Hepatic stellate cell (primary cell): ENCODE measurements around the gene XG.
"Not testable (repeated sequence)": the region's sequence is repeated elsewhere in the genome, so short reads cannot be mapped to it uniquely, and the experiment has no call there.

Experiments
- DNase-seq: peaks from one replicate; pipeline ENCODE4 v3.0.0; 2011; ENCODE audit warnings: low spot score

The XG gene

DNA sequence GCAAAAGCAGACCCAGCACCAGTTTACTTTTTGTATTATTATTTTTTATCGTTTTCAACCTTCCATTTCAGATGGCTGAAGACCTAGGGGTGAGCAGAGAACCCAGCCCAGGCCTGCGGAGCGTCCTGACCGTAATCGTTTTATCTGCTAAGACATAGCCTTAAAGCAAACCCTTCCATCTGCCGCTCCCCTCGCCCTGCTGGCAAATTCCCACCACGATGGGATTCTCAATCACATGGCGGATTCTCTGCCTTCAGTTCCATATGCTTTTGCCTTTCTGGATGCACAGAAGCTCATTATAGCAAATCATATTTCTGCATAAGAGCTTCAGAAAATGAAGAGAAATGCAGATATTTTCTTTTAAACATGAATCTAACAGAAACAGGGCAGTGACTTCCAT, 18.6 kb upstream of the XG start:
- no peak for DNase-seq

DNA sequence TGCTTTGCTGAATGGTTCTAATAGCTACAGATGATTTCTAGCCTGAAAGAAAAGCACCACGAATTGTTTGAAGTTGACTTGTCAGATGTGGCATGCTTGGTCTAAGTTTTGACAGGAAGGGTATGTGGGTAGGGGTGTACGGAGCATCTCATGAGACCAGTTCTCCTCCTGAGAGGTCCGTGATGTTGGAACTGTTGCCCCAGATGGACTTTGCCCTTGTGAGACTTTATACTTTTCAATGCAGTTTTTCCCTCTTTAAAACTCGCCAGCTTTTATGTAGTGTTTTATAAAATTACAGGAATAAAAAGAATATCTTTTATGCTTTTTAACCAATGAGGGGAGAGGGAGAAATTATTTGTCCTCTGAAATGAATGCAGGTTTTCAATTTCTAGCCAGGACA, 16.6 kb upstream of the XG start:
- DNase-seq, result no peak

DNA sequence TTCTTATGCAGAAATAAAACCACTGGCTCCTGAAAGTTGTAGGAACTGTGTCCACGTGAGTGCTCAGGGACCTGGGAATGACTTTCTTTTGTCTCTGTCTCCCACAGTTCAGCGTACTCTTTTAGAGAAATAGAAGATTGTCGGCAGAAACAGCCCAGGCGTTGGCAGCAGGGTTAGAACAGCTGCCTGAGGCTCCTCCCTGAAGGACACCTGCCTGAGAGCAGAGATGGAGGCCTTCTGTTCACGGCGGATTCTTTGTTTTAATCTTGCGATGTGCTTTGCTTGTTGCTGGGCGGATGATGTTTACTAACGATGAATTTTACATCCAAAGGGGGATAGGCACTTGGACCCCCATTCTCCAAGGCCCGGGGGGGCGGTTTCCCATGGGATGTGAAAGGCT, 11.2 kb upstream of the XG start:
- DNase-seq, result no peak

DNA sequence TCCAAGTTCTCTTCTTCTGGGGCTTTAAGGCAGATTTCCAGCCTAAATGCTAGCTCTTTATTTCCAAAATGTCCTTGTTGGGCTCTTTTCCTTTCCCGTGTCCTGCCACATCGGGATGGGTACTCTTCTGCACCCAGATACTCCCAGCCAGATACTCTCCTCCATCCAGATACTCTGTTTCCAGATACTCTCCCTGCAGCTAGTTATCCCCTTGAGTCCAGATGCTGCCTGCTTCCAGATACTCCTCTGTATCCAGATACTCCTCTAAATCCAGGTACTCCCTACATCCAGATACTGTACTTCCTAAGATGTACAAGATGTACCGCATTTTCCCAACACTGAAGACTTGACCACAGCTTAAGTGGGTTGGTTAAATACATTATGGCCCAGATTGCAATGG, 10.5 kb upstream of the XG start:
- no peak for DNase-seq

DNA sequence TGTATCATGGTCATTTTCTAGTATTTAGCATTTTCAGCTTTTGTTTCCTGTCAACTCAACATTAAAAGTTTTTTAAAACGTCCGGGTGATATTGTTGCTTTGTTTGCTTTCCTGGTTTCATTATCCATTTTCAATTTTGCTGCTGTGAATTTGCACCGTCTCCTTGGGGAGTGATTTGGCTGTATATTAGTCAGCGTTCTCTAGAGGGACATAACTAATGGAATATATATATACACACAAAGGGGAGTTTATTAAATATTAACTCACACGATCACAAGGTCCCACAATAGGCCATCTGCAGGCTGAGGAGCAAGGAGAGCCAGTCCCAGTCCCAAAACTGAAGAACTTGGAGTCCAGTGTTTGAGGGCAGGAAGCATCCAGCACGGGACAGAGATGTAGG, 5.6 kb upstream of the XG start:
- not testable (repeated sequence) for DNase-seq

DNA sequence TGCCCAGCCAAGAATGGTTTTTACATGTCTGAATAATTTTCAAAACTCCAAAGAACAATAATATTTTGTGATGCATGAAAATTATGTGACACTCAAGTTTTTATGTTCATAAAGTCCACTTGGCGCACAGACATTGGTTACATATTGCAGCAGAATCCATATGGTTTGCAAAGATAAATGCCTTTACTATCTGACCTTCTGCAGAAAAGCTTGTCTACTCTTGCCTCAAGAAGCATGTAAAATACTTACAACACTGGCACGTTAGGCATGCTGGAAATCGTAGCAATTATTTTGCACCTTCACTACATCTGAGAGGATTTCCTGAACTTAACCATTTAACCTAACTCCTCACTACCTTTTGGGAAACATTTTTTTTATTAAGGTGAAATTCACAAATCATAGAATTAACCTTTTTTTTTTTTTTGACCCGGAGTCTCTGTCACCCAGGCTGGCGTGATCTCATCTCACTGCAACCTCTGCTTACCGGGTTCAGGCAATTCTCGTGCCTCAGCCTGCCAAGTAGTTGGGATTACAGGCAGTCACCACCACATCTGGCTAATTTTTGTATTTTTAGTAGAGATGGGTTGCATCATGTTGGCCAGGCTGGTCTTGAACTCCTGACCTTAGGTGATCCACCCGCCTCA, 3.5 kb upstream of the XG start:
- no peak for DNase-seq

DNA sequence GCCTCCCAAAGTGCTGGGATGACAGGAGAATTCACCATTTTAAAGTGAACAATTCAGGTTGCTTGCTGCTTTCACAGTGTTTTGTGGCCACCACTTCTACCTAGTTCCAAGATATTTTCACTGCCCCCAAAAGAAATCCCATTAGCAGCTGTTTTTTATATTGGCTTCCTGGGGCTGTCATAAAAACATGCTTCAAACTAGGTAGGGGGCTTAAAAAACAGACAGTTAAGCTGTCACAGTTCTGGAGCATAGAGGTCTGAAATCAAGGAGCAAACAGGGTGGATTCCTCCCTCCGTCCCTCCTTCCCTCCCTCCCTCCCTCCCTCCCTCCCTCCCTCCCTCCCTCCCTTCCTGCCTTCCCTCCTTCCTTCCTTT, 3.0 kb upstream of the XG start:
- no peak for DNase-seq

DNA sequence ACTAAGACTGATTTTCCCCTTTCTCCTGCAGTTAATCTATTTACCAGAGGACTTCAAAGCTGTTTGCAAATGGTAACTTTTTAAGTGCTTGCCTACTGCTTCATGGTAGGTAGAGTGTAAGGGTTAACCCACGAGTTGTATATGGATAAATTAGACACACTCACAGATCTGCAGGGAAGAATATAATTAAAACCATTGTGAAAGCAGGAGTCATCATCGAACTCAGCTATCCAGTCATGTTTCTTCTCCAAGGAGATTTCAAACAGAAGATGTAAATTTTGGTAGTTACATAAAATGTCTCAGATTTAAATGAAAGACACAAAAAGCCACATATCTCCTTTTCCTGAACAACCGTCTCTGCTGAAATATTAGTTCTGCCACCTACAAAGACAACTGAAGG, 549 bp upstream of the XG start:
- no peak for DNase-seq

DNA sequence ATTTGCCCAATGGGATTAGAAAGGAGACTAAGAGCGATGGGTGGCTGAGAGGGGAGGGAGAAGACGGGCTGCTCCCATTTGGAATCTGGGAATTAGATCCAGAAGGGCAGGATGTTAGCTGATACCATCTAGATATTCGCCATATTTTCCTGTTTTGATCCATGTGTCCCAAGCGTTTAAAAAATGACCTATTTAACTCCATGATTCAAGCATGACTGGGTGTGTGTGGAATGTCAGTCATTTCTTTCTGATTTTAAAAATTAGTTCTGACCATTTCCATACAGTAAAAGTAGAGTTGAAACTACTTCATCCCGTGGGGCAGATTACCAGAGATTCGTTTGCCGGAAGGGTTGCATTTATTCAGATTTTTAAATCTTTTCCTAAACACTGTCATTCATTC, 601 bp downstream of the XG start:
- DNase-seq, result not testable (repeated sequence)

DNA sequence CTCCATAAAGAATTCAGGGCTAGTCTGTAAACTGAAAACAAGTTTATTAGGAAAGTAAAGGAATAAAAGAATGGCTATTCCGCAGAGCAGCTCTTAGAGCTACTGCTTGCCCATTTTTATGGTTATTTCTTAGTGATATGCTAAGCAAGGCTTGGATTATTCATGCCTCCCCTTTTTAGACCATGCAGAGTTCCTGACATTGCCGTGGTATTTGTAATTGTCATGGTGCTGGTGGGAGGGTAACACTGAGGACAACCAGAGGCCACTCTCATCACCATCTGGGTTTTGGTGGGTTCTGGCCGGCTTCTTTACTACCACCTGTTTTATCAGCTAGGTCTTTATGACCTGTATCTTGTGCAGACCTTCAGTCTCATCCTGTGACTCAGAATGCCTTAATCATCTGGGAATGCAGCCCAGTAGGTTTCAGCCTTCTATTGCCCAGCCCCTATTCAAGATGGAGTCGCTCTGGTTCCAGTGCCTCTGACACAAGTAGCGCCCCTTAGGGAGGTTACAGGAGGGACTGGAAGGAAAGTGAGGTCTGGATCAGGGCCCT, 3.4 kb downstream of the XG start:
- DNase-seq, result not testable (repeated sequence)

DNA sequence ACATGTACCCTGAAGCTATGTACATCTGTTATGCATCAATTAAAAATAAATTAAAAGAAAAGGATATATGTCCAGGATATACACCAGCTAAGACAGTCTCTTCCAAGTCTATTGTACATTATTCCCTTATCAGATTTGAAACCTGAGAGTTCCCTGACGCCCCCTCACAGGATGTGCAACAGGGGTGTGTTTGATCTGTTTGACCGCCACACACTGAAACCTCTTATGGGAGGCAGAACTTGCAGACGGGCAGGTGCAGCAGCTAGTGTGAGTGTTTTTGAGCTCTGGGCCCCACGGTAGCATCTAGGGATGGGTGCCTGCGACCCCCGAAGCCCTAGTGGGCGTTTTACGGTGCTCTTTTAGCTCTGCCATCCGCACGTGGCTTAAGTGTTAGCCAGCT, 4.7 kb downstream of the XG start:
- DNase-seq, result no peak

DNA sequence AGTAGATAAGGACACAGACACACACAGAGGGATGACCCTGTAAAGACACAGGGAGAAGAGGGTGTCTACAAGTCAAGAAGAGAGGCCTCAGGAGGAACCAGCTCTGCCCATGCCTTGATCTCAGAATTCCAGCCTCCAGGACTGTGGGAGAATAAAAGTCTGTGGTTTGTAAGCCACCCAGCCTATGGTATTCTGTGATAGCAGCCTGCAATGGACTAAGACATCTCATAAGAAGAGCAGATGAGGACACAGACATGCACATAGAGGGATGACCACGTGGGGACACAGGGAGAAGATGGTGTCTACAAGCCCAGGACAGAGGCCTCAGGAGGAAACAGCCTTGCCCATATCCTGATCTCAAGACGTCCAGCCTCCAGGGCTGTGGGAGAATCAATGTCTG, 9.4 kb downstream of the XG start:
- DNase-seq, result no peak

DNA sequence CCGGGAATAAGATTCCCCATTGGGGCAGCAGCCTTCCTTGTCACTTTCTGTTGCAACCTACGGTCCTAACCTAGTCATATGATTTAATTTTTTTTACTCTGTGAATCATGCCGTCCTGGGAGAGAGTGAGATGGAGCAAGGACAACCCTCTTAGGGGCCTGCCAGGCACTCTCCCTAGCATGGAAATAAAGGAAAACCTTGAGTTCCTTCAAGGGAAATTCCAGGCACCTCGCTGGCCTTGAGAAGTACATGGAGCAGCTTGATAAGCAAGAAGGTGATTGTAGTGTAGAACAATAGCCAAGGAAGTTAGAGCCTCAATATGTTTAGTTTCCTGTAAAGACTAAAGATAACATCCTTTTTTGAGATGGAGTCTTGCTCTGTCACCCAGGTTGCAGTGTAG, 10.8 kb downstream of the XG start:
- not testable (repeated sequence) for DNase-seq

DNA sequence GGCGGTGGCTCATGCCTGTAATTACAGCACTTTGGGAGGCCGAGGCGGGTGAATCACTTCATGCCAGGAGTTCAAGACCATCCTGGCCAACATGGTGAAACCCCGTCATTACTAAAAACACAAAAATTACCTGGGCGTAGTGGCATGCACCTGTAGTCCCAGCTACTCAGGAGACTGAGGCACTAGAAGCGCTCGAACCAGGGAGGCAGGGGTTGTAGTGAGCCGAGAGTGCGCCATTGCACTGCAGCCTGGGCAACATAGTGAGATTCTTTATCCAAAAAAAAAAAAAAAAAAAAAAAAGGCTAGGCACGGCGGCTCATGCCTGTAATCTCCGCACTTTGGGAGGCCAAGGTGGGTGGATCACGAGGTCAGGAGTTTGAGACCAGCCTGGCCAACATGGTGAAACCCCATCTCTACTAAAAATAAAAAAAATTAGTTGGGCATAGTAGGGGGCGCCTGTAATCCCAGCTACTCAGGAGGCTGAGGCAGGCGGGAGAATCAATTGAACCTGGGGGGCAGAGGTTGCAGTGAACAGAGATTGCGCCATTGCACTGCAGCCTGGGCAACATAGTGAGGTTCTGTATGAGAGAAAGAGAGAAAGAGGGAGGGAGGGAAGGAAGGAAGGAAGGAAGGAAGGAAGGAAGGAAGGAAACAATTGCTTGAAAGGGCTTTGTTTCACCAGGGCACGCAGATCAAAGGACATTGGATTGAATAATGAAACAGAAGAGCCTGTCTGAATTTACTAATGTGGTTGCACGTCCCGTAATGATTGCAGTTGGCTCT, 13.1 kb downstream of the XG start:
- DNase-seq, result not testable (repeated sequence)

DNA sequence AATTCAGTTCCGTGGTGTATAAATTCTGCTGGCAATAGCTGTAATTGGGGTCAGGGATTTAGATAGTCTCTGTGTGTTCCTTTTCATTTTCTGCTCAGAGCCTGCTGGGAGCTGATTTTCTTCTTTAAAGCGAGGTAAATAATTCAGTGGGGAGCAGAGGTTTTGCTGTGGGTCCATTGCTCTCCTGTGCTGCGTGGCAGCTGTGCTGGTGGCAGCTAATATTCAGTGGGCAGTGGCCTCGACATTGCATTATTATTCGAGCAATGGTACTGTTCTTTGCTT, 13.7 kb downstream of the XG start:
- DNase-seq, result no peak

DNA sequence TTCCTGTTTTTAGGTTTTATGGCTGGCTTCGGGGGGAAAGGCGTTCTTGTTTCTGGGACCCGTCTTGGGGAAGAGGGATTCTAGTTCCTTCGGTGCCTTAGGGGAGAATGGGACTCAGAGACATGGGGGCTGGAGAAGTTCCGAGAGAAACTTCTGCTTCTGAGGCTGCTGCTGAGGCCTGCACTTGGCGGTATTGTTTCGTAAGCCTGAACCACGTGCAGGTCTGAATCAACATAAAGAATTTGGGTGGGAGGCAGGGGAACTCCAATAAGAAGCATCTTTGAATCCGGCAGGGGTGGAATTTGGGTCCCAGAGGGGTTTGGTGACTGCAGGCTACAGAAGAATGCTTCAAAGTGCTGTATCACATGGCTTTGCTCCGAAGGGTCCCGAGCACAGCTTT, 15.1 kb downstream of the XG start:
- no peak for DNase-seq

DNA sequence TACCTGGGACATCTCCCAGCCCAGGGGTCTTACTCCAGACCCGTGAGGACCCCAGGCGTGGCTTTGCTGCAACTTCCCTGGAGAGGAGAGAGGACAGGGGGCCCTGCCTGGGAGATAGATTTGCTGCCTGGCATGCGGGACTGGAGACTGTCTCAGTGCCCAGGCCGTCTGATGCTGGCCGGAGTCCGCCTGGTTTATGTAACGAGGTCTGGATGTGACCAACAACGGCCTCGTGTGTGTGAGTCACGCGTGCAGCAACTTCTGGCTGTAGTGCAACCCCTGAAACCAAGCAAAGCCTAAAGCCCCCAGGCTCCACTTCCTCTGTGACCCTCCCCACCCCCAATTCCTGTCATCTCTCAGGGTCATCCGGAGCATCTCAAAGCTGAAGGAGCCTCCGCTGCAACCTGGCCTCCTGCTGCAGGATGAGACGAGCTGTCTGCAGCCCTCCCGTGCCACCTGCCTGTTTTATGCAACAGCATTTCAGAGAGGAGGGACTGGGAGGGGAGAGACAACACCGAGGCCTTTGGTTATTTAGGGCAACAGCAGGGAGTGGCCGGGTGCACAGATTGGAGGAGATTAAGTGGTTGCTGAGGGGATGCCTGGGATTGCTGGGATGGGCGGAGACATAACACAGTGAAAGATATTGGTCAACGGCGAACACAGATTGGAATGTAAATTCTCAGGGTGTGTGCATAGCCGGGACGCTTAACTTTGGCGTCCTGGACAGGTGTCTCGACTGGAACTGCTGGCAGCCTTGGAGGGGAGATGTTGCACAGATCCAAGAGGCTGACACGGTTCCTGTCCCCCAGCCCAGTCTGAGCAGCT, 16.0 kb downstream of the XG start:
- peak; percentile 31 for DNase-seq

DNA sequence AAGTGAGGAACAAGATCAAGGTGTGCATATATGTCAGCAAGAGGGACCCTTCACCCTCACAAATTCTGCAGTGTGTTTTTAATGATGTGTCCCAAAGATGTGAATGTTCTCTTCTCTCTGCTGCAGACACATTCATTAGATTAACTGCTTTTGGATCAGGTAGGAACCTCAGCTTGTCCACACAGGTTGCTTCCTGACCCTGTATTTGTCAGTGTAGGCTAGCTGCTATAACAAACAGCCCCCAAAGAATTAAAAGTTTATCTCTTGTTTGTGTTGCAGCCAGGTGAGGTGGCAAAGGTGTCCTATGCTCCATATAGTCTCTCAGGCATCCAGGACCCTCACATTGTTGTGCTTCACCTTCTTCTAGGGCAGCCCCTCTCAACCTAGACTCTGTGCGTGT, 17.8 kb downstream of the XG start:
- no peak for DNase-seq

DNA sequence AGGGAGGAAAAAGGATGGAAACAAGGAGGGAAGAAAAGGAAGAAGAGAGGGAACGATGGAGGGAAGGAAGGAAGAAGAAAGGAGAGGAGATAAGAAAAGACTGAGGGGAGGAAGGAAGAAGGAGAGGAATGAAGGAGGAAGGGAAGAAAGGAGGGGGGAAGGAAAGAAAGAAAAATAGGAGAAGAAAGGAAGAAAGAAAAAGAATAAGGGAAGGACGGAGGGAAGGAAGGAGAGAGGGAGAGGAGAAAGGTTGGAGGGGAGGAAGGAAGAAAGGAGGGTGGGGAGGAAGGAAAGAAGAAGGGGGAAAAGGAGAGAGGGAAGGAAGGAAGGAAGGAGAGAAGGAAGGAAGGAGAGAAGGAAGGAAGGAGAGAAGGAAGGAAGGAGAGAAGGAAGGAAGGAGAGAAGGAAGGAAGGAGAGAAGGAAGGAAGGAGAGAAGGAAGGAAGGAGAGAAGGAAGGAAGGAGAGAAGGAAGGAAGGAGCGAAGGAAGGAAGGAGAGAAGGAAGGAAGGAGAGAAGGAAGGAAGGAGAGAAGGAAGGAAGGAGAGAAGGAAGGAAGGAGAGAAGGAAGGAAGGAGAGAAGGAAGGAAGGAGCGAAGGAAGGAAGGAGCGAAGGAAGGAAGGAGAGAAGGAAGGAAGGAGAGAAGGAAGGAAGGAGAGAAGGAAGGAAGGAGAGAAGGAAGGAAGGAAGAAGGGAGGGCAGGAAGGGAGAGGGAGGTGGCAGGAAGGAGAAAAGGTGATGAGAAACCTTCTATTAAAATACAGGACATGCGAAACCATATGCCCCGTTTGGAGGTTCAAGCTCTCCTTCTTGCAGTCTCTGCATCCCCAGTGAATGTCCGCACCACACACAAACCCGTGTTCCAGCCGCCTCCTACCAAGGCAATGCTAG, 21.6 kb downstream of the XG start:
- DNase-seq, result not testable (repeated sequence)

DNA sequence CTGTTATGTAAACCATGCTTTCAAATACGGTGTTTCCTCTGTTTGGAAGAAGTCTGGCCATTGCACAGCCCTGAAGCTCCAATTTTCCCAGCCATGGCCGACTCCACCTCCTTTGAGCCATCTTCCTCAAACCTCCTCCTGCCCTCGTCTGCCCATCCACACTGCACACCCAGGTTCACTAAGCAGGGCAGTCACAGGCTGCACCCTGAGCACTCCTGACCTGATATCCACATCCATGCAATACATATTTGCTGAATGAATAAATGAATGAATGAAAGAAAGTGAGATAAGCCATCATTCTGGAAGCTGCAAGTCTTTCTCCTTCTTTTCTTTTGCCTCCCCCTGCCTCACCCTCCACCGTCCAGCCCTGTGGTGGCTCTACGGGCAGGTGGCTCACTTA, 22.2 kb downstream of the XG start:
- DNase-seq, result no peak

DNA sequence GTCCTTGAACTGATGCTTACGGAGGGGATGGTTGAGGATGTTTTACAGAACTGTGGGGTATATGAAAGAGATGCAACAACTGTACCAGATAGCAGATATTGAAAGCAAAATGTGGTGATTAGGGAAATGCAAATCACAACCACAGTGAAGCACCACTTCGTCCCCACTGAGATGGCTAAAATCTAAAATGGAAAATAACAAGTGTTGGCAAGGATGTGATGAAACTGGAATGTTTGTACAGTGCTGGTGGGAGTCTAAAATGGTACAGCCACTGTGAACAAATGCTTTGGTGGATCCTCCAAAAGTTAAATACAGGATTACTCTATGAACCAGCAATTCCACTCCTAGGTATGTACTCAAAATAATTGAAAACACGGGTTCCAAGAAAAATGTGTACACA, 22.9 kb downstream of the XG start:
- no peak for DNase-seq
